ENCODE measurements around the gene IGSF10. TPM values are rescaled to one million over a fixed set of nuclear protein-coding genes. Genes with fewer than 3 reads are reported as not detected.

Gene IGSF10
- total and polyA plus RNA-seq, 7 donors: 0.04 to 1.3 (median 0.23) TPM; not detected in 1

- Histone ChIP-seq H3K27me3 (ENCODE audit: insufficient read depth in 3 of 3, low read length in 2 of 3) (no peaks in the 10 kb centered on the region), H3K4me3 (no peak overlapping the region), H3K36me3 (ENCODE audit: insufficient read depth in 1 of 2, low read depth in 1 of 2) (no peaks in the 10 kb centered on the region), H3K27ac (no peak overlapping the region), H3K9me3 (no peaks in the 10 kb centered on the region), H3K4me1 (no peaks in the 10 kb centered on the region)
- ATAC-seq (peak in 1 of 4 donors; percentile 61), DNase-seq (no peak)
- 37 to 67% (median 62%) methylated on average over 2 of the region's 2 CpGs for WGBS, 3 donors
- TF ChIP-seq CTCF (IDR thresholded peaks at IDR 0.05): no peak
- intact Hi-C loops (cut with DNase I): no loop called here
These were observed 32.5 kb downstream of the IGSF10 start for GRCh38 chr3:151428386-151428785.

GRCh38 chr3:151426341-151426657 lies 34.6 kb downstream of the IGSF10 start:
- Histone ChIP-seq H3K27me3 (ENCODE audit: insufficient read depth in 3 of 3, low read length in 2 of 3) (no peaks in the 10 kb centered on the region), H3K4me1 (no peaks in the 10 kb centered on the region), H3K27ac (no peak overlapping the region), H3K4me3 (no peak overlapping the region), H3K36me3 (ENCODE audit: insufficient read depth in 1 of 2, low read depth in 1 of 2) (no peaks in the 10 kb centered on the region), H3K9me3 (no peaks in the 10 kb centered on the region)
- intact Hi-C loops (cut with DNase I): no loop called here
- no peak for DNase-seq
- no peak for ATAC-seq
- no peak for TF ChIP-seq CTCF (IDR thresholded peaks at IDR 0.05)

GRCh38 chr3:151425627-151426340 lies 35.1 kb downstream of the IGSF10 start:
- no peak overlapping the region for H3K4me3 ChIP-seq

GRCh38 chr3:151423091-151423490 lies 37.8 kb downstream of the IGSF10 start:
- Histone ChIP-seq H3K27me3 (ENCODE audit: insufficient read depth in 3 of 3, low read length in 2 of 3) (no peaks in the 10 kb centered on the region), H3K4me3 (no peak overlapping the region), H3K36me3 (ENCODE audit: insufficient read depth in 1 of 2, low read depth in 1 of 2) (no peaks in the 10 kb centered on the region), H3K4me1 (no peaks in the 10 kb centered on the region), H3K9me3 (no peaks in the 10 kb centered on the region), H3K27ac (no peak overlapping the region)
- ATAC-seq (no peak), DNase-seq (no peak)
- intact Hi-C loops (cut with DNase I): no loop called here
- 83 to 89% (median 88%) methylated on average over 5 of the region's 5 CpGs for WGBS, 3 donors
- TF ChIP-seq CTCF (IDR thresholded peaks at IDR 0.05): no peak

More at GRCh38 chr3:151425627-151426340, 35.1 kb downstream of the IGSF10 start:
- 63 to 71% (median 64%) methylated on average over 4 of the region's 4 CpGs for WGBS, 3 donors
- Histone ChIP-seq H3K4me1 (no peaks in the 10 kb centered on the region), H3K27me3 (ENCODE audit: insufficient read depth in 3 of 3, low read length in 2 of 3) (no peaks in the 10 kb centered on the region), H3K9me3 (no peaks in the 10 kb centered on the region), H3K36me3 (ENCODE audit: insufficient read depth in 1 of 2, low read depth in 1 of 2) (no peaks in the 10 kb centered on the region), H3K27ac (no peak overlapping the region)
- ATAC-seq (no peak), DNase-seq (no peak)
- intact Hi-C loops (cut with DNase I): no loop called here
- TF ChIP-seq CTCF (IDR thresholded peaks at IDR 0.05): no peak

GRCh38 chr3:151421938-151422337 lies 38.9 kb downstream of the IGSF10 start:
- no peaks in the 10 kb centered on the region for H3K4me1 ChIP-seq
- no peak overlapping the region for H3K27ac ChIP-seq
- intact Hi-C loops (cut with DNase I): no loop called here
- no peaks in the 10 kb centered on the region for H3K9me3 ChIP-seq
- no peak overlapping the region for H3K4me3 ChIP-seq
- 74 to 82% (median 76%) methylated on average over 4 of the region's 4 CpGs for whole genome bisulfite sequencing, 3 donors
- ATAC-seq (no peak), DNase-seq (no peak)
- H3K27me3 ChIP-seq (ENCODE audit: insufficient read depth in 3 of 3, low read length in 2 of 3): no peaks in the 10 kb centered on the region
- no peaks in the 10 kb centered on the region for H3K36me3 ChIP-seq (ENCODE audit: insufficient read depth in 1 of 2, low read depth in 1 of 2)
- no peak for TF ChIP-seq CTCF (IDR thresholded peaks at IDR 0.05)
